GM18520 (cell line): ENCODE measurements around the gene PSME4.

Experiments used
- ATAC-seq: cut with Tn5 transposase; IDR thresholded peaks from one replicate; pipeline ENCODE4 v1.9.1; 2021; ENCODE audit not compliant: unreplicated experiment

Gene PSME4, protein sequence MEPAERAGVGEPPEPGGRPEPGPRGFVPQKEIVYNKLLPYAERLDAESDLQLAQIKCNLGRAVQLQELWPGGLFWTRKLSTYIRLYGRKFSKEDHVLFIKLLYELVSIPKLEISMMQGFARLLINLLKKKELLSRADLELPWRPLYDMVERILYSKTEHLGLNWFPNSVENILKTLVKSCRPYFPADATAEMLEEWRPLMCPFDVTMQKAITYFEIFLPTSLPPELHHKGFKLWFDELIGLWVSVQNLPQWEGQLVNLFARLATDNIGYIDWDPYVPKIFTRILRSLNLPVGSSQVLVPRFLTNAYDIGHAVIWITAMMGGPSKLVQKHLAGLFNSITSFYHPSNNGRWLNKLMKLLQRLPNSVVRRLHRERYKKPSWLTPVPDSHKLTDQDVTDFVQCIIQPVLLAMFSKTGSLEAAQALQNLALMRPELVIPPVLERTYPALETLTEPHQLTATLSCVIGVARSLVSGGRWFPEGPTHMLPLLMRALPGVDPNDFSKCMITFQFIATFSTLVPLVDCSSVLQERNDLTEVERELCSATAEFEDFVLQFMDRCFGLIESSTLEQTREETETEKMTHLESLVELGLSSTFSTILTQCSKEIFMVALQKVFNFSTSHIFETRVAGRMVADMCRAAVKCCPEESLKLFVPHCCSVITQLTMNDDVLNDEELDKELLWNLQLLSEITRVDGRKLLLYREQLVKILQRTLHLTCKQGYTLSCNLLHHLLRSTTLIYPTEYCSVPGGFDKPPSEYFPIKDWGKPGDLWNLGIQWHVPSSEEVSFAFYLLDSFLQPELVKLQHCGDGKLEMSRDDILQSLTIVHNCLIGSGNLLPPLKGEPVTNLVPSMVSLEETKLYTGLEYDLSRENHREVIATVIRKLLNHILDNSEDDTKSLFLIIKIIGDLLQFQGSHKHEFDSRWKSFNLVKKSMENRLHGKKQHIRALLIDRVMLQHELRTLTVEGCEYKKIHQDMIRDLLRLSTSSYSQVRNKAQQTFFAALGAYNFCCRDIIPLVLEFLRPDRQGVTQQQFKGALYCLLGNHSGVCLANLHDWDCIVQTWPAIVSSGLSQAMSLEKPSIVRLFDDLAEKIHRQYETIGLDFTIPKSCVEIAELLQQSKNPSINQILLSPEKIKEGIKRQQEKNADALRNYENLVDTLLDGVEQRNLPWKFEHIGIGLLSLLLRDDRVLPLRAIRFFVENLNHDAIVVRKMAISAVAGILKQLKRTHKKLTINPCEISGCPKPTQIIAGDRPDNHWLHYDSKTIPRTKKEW (N-terminal part only)

DNA sequence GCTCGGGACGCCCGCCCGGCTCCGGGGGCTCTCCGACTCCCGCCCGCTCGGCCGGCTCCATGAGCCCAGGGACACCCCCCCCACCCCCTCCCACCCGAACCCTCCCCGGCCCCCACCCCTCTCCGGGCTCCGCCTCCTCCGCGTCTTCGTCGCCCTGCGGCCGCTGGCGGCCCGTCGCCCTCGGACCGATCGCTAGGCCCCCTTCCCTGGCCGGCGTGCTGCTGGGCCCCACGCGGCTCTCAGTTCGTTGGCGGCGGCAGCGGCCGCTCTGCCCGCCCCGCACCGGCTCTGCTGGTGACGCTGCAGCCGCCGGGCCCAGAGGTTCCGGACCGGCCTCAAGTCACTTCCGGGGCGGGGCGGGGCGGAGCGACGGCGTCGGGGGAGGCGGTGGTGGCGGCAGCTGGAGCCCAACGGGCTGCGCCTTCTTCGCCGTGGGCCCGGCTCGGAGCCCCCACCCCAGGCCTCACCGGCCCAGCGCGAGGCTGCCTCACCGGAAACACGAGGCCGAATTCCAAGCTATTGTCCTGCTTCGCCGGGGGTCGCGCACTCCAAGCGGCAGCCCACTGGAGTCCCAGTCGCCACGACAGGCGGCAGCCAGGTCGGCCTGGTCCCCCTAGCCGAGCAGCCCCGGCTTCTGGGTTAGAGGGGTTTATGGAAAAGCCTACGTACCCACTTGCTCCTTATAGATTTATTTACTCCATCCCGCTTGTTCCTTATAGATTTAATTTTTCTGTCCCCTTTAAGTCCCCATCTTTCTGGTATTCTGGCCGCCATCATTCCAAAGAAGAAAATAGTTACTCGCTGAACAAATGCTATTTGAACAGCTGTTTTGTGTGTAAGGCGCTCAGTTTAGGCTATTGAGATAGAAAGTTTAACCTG lies at the start of gene PSME4:
TSS of gene PSME4 (minus strand) at position 270 of the 879 bp plus-strand sequence. CDS start at position 61, 209 bp downstream.
- ATAC-seq: peak; percentile 72

- ATAC-seq: no peak
Observed at GRCh38 chr2:54015798-54016699, 45.3 kb upstream of the PSME4 start.

- no peak for ATAC-seq
Observed at GRCh38 chr2:54013996-54014395, 43.2 kb upstream of the PSME4 start.

DNA sequence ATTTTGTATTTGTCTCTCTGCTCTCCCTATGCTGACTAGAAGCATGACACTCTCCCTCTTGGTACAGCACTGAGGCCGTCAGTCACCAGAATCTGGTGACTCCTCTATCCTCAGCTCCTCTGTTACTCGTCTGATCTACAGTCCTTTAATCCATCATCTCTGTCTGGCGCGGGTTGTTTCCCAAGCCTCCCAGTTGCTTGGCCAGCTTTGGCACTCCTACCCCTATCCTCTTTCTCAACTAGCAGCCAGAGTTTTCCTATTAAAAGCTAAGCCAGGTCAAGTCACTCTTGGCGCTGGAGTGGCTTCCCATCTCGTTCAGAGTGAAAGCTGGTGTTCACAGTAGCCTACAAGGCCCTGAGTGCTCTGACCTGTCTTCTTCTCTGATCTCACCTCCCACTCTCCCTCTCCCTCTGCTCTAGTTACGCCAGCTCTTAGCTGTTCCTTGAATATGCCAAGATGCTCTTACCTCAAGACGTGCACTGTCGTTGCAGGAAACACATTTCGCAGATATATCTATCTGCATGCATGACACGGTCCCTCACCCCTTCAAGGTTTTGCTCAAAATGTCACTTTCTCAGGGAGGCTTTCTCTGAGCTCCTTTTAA lies 41.8 kb upstream of the PSME4 start:
- no peak for ATAC-seq

GRCh38 chr2:54009549-54009948 lies 38.8 kb upstream of the PSME4 start:
- ATAC-seq: no peak

DNA sequence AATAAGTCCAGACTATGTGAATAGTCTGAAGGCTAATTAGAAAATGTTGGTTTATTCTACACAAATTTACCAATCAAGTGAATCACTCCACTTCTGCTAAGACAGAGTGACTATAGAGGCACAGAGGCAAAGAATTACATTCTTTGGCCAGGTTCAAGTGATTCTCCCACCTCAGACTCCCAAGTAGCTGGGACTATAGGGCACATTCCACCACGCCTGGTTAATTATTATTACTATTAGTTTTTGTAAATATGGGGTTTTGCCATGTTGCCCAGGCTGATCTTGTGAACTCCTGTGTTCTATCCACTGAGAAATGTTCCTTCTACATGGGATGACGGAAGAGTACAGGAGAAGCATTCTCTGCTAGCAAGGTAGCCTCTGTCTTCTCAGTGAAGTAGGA lies 37.6 kb upstream of the PSME4 start:
- ATAC-seq: no peak

GRCh38 chr2:54000524-54000923 lies 29.7 kb upstream of the PSME4 start:
- no peak for ATAC-seq

GRCh38 chr2:54000122-54000521 lies 29.3 kb upstream of the PSME4 start:
- ATAC-seq: no peak

GRCh38 chr2:53998834-53999233 lies 28.0 kb upstream of the PSME4 start:
- no peak for ATAC-seq

DNA sequence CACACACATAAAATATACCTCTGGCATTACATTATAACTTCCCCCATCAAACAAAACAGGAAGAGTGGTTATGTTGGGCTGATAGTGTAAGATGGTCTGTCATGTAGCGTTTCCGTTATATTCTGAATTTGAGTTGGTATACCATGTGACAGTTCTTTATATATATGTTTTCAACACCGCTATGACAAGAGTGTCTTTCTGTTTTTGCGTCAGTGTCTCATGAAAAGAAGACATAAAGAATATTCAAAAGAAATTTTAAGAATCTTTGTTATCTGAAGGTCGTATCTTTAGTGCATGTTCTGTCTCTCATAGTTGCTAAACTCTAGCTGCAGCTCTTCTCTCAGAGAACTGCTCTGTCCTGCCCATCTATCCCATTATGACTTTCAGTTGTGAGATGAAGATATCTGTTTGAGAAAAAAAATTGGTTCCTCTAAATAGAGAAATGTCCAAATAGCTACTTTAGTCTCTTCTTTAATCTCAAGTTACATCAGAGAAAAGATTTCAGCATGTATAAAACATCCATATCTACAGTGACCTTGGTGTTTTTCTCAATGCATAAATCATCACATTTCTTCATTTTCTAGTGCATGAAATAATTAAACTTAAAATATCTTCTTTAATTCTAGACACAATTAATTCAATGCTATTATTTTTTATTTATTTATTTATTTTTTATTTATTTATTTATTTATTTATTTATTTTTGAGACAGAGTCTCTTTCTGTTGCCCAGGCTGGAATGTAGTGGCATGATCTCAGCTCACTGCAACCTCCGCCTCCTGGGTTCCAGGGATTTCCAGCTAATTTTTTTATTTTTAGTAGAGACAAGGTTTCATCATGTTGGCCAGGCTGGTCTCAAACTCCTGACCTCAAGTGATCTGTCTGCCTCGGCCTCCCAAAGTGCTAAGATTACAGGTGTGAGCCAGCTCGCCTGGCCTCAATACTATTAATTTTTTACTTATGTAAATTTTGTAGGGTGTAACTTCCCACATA lies 24.3 kb upstream of the PSME4 start:
- ATAC-seq: no peak

GRCh38 chr2:53991948-53992347 lies 21.2 kb upstream of the PSME4 start:
- no peak for ATAC-seq

DNA sequence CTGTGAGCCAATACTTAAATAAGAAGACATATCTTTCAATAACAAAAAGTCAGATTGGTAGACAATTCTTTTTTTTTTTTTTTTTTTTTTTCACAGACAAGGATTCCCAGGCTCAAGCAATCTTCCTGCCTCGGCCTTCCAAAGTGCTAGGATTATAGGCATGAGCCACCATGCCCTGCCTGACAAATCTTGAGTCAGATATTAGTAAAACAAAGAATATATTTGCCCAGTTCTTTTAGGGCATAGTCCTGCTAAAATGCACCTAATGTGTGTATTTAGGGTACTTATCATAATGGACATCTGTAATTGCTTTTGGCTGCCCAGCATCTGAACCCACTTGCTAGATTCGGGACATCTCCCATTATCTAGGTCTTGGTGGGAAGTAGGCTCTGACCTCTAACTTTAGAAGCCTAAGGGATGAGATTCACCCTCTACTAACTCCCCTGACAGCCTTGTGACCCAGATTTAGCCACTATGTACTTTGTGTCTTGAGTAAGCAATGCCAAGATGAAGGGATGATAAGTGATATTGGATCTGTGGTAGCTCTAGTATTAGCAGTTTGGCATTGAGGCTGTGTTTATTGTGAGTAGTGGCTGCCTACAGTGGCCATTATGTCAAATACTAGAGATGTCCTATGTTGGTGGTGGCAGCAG lies 18.5 kb upstream of the PSME4 start:
- no peak for ATAC-seq

GRCh38 chr2:53987336-53987921 lies 16.6 kb upstream of the PSME4 start:
- ATAC-seq: peak; percentile 68

- no peak for ATAC-seq
Observed at GRCh38 chr2:53985646-53986045, 14.9 kb upstream of the PSME4 start.

DNA sequence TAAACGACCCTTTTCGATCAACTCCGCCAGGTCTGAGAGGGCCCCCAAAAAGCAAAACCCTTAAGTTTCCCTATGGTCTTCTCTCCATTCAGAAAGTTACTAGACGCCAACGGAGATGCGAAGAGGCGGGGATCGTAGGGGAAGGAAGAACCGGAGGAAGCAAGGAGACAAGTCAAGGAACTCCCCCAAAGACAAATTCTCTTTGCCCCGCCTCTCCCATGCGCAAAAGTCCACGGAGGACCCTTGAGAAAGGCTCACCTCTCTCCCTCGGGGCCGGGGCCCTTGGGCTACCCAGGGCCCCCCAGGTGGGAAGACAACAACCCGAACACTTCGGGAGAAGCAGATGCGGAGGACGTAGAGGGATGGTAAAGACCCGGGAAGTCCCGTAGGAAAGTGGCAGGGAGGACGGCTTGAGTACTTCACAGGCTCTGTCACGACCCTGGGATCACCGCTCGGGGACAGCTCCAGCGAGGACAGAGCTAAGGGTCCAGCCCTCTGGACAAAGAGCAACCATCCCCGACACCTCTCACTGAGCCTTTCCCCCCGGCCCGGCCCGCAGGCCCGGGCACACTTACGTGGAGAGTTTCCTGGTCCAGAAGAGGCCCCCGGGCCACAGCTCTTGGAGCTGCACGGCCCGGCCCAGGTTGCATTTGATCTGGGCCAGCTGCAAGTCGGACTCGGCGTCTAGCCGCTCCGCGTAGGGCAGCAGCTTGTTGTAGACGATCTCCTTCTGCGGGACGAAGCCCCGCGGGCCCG lies 647 bp downstream of the PSME4 start:
- ATAC-seq: peak; percentile 14
